ENCODE data around the gene PXDN. TPM values are rescaled to one million over a fixed set of nuclear protein-coding genes. Genes with fewer than 3 reads are reported as not detected.
"Not testable (repeated sequence)": the region's sequence is repeated elsewhere in the genome, so short reads cannot be mapped to it uniquely, and the experiment has no call there.

PXDN gene
- polyA plus RNA-seq, 1 donor, result 60.6 TPM

DNA sequence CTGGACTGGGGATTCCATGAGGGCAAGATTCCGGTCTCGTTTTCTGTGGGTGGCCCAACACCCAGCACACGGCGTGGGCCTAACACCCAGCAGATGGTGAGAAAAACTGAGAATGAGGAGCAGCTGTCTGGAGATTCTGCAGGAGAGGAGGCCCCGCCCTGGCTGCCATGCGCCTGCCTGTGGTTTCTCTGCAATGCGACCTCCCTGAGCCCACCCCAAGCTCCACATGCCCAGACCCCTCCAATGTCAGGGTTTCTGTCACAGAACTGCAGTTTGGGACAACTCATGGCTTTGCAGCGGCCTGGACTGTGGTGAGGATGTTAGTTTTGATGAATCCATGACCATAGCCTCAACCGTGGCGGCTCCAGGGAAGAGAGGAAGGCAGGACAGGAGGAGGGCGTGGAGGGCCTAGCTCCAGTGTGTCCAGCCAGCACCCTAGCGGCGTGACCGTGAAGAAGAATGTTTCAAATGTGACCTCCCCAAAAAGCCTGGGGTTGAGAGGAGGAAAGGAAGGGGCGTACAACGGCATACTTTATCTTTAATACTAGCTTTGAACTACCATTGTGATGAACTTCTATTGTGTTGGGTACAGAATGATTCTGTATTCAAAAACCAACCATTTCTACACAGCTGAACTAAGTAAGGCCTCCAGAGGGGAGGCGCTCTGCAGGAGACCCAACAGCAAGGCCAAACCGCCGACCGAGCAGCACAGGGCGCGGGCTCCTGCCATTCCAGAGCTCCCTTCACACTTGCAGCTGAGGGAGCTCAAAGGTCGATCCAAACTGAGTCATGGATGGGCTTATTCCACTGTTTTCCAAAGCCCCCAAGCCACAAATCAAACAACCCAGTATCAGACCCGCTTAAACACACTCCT, 3.4 kb downstream of the PXDN start:
- Histone ChIP-seq H3K27ac (ENCODE audit: low read length) (no peak overlapping the region), H3K9me3 (ENCODE audit: control insufficient read depth, low read depth, low read length) (no peaks in the 10 kb centered on the region), H3K36me3 (ENCODE audit: control insufficient read depth, insufficient read depth, low read length) (no peaks in the 10 kb centered on the region), H3K4me1 (ENCODE audit: control insufficient read depth, insufficient read depth, low read length) (peaks cover 3% of the 10 kb centered on the region), H3K27me3 (ENCODE audit: control insufficient read depth, insufficient read depth, low read length) (peaks cover 33% of the 10 kb centered on the region), H3K4me3 (ENCODE audit: low read length) (no peak overlapping the region)
- 100% methylated on average over 2 of the region's 24 CpGs for WGBS (ENCODE audit: insufficient coverage, low lambda C conversion rate)
- no peak for DNase-seq

DNA sequence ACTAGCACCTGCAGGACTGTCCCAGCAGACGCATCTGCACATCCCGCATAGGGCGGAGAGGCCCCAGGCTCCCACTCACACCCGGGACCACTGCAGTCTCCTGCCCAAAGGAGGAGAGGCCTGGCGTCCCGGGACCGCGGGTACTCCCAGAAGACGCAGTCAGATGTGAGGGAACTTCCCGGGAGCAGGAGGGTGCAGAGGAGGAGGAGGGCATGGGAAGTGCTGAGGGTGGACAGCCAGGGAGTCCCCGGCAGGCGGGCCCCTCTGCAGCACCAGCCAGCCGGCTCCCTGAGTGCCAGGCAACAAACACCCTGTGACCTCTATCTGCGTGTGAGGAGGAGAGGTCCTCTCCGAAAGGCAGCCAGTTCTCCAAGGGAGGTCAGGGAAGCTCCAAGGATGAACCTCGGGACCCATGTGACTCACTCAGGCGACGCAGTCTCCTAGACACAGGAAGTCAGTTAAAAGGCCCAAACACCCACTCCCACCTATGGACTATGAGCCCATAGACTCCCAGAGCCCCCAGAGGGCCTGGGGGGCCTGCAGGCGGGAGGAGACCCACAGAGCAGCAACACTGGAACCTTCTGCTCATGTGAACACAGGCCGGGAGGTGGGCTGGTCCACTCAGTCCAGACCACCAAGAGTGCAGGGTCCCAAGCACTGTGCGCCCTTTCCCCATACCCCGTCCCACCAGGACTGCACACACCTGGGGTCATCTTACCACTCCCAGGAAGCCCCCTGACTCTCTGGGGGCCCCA, 4.2 kb downstream of the PXDN start:
- no peak for DNase-seq
- no peaks in the 10 kb centered on the region for H3K36me3 ChIP-seq (ENCODE audit: control insufficient read depth, insufficient read depth, low read length)
- WGBS (ENCODE audit: insufficient coverage, low lambda C conversion rate), result no CpG with 5 or more reads among the region's 22 CpGs
- H3K4me1 ChIP-seq (ENCODE audit: control insufficient read depth, insufficient read depth, low read length), result peaks cover 3% of the 10 kb centered on the region
- H3K27me3 ChIP-seq (ENCODE audit: control insufficient read depth, insufficient read depth, low read length), result peaks cover 27% of the 10 kb centered on the region
- no peak overlapping the region for H3K4me3 ChIP-seq (ENCODE audit: low read length)
- no peak overlapping the region for H3K27ac ChIP-seq (ENCODE audit: low read length)
- H3K9me3 ChIP-seq (ENCODE audit: control insufficient read depth, low read depth, low read length), result no peaks in the 10 kb centered on the region

GRCh38 chr2:1739322-1739957, 4.9 kb downstream of the PXDN start:
- peaks cover 21% of the 10 kb centered on the region for H3K27me3 ChIP-seq (ENCODE audit: control insufficient read depth, insufficient read depth, low read length)

DNA sequence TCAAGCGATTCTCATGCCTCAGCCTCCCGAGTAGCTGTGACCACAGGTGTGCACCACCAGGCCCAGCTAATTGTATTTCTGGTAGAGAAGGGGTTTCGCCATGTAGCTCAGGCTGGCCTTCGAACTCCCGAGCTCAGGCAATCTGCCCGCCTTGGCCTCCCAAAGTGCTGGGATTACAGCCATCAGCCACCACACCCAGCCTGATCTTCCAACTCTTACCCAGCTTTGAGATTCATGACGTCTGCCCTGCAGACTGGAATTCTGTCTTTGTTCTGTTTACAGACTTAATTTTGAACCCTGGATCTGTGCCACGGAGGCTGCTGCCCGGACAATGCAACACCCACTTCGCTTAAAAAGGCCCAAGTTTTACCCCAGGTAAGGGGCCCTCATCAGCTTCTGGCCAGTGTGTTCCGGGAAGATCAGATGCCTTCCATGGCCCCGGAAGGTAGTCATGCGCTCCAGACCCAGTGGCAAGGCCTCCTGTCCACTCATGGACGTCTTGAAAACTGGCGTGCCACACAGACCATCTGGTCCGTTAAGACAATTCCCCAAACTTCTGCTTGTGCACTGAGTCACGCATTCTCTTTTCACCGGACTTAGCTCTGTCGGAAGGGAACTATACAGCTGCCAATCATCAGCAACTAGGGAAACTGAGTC, 5.5 kb downstream of the PXDN start:
- Histone ChIP-seq H3K9me3 (ENCODE audit: control insufficient read depth, low read depth, low read length) (no peaks in the 10 kb centered on the region), H3K27ac (ENCODE audit: low read length) (no peak overlapping the region), H3K4me3 (ENCODE audit: low read length) (no peak overlapping the region), H3K36me3 (ENCODE audit: control insufficient read depth, insufficient read depth, low read length) (no peaks in the 10 kb centered on the region), H3K27me3 (ENCODE audit: control insufficient read depth, insufficient read depth, low read length) (peaks cover 20% of the 10 kb centered on the region), H3K4me1 (ENCODE audit: control insufficient read depth, insufficient read depth, low read length) (peaks cover 3% of the 10 kb centered on the region)
- no CpG with 5 or more reads among the region's 19 CpGs for WGBS (ENCODE audit: insufficient coverage, low lambda C conversion rate)
- DNase-seq, result no peak

More at GRCh38 chr2:1739322-1739957, 4.9 kb downstream of the PXDN start:
- Histone ChIP-seq H3K4me1 (ENCODE audit: control insufficient read depth, insufficient read depth, low read length) (peaks cover 3% of the 10 kb centered on the region), H3K4me3 (ENCODE audit: low read length) (no peak overlapping the region), H3K27ac (ENCODE audit: low read length) (no peak overlapping the region), H3K9me3 (ENCODE audit: control insufficient read depth, low read depth, low read length) (no peaks in the 10 kb centered on the region), H3K36me3 (ENCODE audit: control insufficient read depth, insufficient read depth, low read length) (no peaks in the 10 kb centered on the region)
- no peak for DNase-seq
- WGBS (ENCODE audit: insufficient coverage, low lambda C conversion rate), result no CpG with 5 or more reads among the region's 9 CpGs

DNA sequence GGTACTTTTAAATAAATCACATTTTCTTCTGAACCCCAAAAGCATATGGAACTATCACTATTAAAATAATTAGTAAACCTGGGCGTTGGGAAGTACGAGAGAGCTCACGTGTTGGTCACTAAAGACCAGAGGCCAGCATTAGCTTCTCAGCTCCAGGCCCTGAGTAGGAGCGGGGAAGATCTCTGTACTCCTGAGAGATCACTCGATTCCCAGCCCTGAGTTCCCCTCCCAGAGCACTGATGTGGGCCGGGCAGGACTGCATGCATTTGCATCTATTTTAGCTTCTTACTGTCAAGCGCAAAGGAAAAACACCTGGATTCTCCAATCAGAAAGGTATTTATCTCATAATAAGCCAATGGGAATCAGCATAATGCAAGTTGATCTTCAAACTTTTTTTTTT, 6.2 kb downstream of the PXDN start:
- WGBS (ENCODE audit: insufficient coverage, low lambda C conversion rate), result 100% methylated on average over 1 of the region's 7 CpGs
- Histone ChIP-seq H3K27ac (ENCODE audit: low read length) (no peak overlapping the region), H3K4me1 (ENCODE audit: control insufficient read depth, insufficient read depth, low read length) (peaks cover 3% of the 10 kb centered on the region), H3K4me3 (ENCODE audit: low read length) (no peak overlapping the region), H3K36me3 (ENCODE audit: control insufficient read depth, insufficient read depth, low read length) (no peaks in the 10 kb centered on the region), H3K27me3 (ENCODE audit: control insufficient read depth, insufficient read depth, low read length) (peaks cover 17% of the 10 kb centered on the region), H3K9me3 (ENCODE audit: control insufficient read depth, low read depth, low read length) (no peaks in the 10 kb centered on the region)
- DNase-seq, result no peak

GRCh38 chr2:1736997-1737480, 7.3 kb downstream of the PXDN start:
- H3K27me3 ChIP-seq (ENCODE audit: control insufficient read depth, insufficient read depth, low read length), result peaks cover 6% of the 10 kb centered on the region
- peaks cover 3% of the 10 kb centered on the region for H3K4me1 ChIP-seq (ENCODE audit: control insufficient read depth, insufficient read depth, low read length)
- 20% methylated on average over 1 of the region's 17 CpGs for WGBS (ENCODE audit: insufficient coverage, low lambda C conversion rate)
- no peak overlapping the region for H3K27ac ChIP-seq (ENCODE audit: low read length)
- H3K9me3 ChIP-seq (ENCODE audit: control insufficient read depth, low read depth, low read length), result no peaks in the 10 kb centered on the region
- DNase-seq, result no peak
- H3K36me3 ChIP-seq (ENCODE audit: control insufficient read depth, insufficient read depth, low read length), result no peaks in the 10 kb centered on the region
- no peak overlapping the region for H3K4me3 ChIP-seq (ENCODE audit: low read length)

GRCh38 chr2:1736045-1736444, 8.3 kb downstream of the PXDN start:
- H3K4me3 ChIP-seq (ENCODE audit: low read length), result no peak overlapping the region
- H3K9me3 ChIP-seq (ENCODE audit: control insufficient read depth, low read depth, low read length), result no peaks in the 10 kb centered on the region
- no peaks in the 10 kb centered on the region for H3K36me3 ChIP-seq (ENCODE audit: control insufficient read depth, insufficient read depth, low read length)
- no peak for DNase-seq
- H3K27me3 ChIP-seq (ENCODE audit: control insufficient read depth, insufficient read depth, low read length), result no peaks in the 10 kb centered on the region
- no CpG with 5 or more reads among the region's 2 CpGs for WGBS (ENCODE audit: insufficient coverage, low lambda C conversion rate)
- H3K27ac ChIP-seq (ENCODE audit: low read length), result no peak overlapping the region
- H3K4me1 ChIP-seq (ENCODE audit: control insufficient read depth, insufficient read depth, low read length), result peaks cover 8% of the 10 kb centered on the region

DNA sequence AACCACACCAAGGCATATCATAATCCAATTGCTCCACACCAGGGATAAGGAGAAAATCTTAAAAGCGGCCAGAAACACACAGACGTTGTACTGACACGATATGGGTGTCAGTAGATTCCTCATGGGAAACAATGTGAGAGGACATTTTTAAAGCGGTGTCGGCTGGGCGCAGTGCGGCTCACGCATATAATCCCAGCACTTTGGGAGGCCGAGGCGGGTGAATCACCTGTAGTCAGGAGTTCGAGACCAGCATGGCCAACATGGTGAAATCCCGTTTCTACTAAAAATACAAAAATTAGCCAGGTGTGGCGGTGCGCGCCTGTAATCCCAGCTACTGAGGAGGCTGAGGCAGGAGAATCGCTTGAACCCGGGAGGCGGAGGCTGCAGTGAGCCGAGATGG, 11.0 kb downstream of the PXDN start:
- H3K36me3 ChIP-seq (ENCODE audit: control insufficient read depth, insufficient read depth, low read length); H3K9me3 ChIP-seq (ENCODE audit: control insufficient read depth, low read depth, low read length); H3K4me3 ChIP-seq (ENCODE audit: low read length); H3K27me3 ChIP-seq (ENCODE audit: control insufficient read depth, insufficient read depth, low read length); H3K27ac ChIP-seq (ENCODE audit: low read length); DNase-seq: not testable (repeated sequence)
- peaks cover 14% of the 10 kb centered on the region for H3K4me1 ChIP-seq (ENCODE audit: control insufficient read depth, insufficient read depth, low read length)
- no CpG with 5 or more reads among the region's 19 CpGs for WGBS (ENCODE audit: insufficient coverage, low lambda C conversion rate)

GRCh38 chr2:1731963-1732768, 12.1 kb downstream of the PXDN start:
- Histone ChIP-seq H3K27me3 (ENCODE audit: control insufficient read depth, insufficient read depth, low read length) (no peaks in the 10 kb centered on the region), H3K36me3 (ENCODE audit: control insufficient read depth, insufficient read depth, low read length) (no peaks in the 10 kb centered on the region), H3K9me3 (ENCODE audit: control insufficient read depth, low read depth, low read length) (no peaks in the 10 kb centered on the region), H3K27ac (ENCODE audit: low read length) (peak overlapping the region; percentile 5), H3K4me1 (ENCODE audit: control insufficient read depth, insufficient read depth, low read length) (peaks cover 14% of the 10 kb centered on the region), H3K4me3 (ENCODE audit: low read length) (no peak overlapping the region)
- no peak for DNase-seq
- WGBS (ENCODE audit: insufficient coverage, low lambda C conversion rate), result no CpG with 5 or more reads among the region's 10 CpGs
